Epidermal melanocyte (primary cell): ENCODE measurements around the gene IRX1.
A peak's percentile ranks its signal among the peaks of the same experiment; 100 is the strongest.

ENCODE experiments used
- DNase-seq: peaks from one replicate; pipeline ENCODE4 v3.0.0; 2011; ENCODE audit warnings: low spot score; ENCODE audit not compliant: insufficient read length

The IRX1 gene

GRCh38 chr5:3600106-3601060, 4.8 kb downstream of the IRX1 start:
- no peak for DNase-seq

GRCh38 chr5:3601061-3601710, 5.6 kb downstream of the IRX1 start:
- DNase-seq: no peak

GRCh38 chr5:3601911-3602782, 6.5 kb downstream of the IRX1 start:
- DNase-seq: no peak

- DNase-seq: no peak
Observed at GRCh38 chr5:3602785-3603502, 7.3 kb downstream of the IRX1 start.

- peak; percentile 14 for DNase-seq
Observed at GRCh38 chr5:3604501-3604900, 8.9 kb downstream of the IRX1 start.

GRCh38 chr5:3605298-3606010, 9.8 kb downstream of the IRX1 start:
- DNase-seq: no peak

- no peak for DNase-seq
Observed at GRCh38 chr5:3606121-3606831, 10.6 kb downstream of the IRX1 start.

GRCh38 chr5:3607541-3608181, 12.0 kb downstream of the IRX1 start:
- DNase-seq: no peak

GRCh38 chr5:3609120-3609681, 13.6 kb downstream of the IRX1 start:
- DNase-seq: no peak

- no peak for DNase-seq
Observed at GRCh38 chr5:3612591-3613042, 17.0 kb downstream of the IRX1 start.

- DNase-seq: no peak
Observed at GRCh38 chr5:3613726-3614125, 18.1 kb downstream of the IRX1 start.

- no peak for DNase-seq
Observed at GRCh38 chr5:3615217-3615616, 19.6 kb downstream of the IRX1 start.

GRCh38 chr5:3615829-3616228, 20.2 kb downstream of the IRX1 start:
- no peak for DNase-seq

GRCh38 chr5:3619579-3619978, 23.9 kb downstream of the IRX1 start:
- no peak for DNase-seq

- DNase-seq: no peak
Observed at GRCh38 chr5:3622961-3623360, 27.3 kb downstream of the IRX1 start.

- no peak for DNase-seq
Observed at GRCh38 chr5:3625626-3626025, 30.0 kb downstream of the IRX1 start.

GRCh38 chr5:3634061-3634460, 38.4 kb downstream of the IRX1 start:
- no peak for DNase-seq

GRCh38 chr5:3639175-3639574, 43.5 kb downstream of the IRX1 start:
- no peak for DNase-seq

- DNase-seq: no peak
Observed at GRCh38 chr5:3642231-3642630, 46.6 kb downstream of the IRX1 start.
